GM15510 (cell line): Measurements from ENCODE around the gene ACSL3.

ENCODE experiments used
- POLR2A ChIP-seq: IDR thresholded peaks from 3 replicates; pipeline ENCODE4 v1.6.1; 2011; ENCODE audit warnings: borderline replicate concordance; ENCODE audit not compliant: insufficient read length; ENCODE audit errors: extremely low read depth

The ACSL3 gene

DNA sequence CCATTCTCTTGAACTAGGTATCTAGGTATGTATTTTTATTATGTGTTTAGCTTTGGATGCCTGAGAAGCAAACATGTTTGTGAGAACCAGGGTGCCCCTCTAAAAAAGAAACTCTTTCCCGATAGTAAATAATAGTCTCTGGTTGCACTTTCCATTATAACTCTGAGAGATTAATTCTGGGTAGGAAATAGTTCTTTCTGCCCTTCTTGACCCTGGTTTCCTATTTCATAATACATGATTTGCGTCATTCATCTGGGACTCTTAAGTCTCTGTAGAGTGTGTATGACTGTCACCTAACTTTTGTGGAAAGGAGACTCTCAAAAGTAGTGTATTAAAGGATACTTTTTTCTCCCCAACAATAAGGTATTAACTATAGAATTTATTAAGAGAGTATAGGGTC is 31.5 kb downstream of the ACSL3 start:
- TF ChIP-seq POLR2A: no peak

DNA sequence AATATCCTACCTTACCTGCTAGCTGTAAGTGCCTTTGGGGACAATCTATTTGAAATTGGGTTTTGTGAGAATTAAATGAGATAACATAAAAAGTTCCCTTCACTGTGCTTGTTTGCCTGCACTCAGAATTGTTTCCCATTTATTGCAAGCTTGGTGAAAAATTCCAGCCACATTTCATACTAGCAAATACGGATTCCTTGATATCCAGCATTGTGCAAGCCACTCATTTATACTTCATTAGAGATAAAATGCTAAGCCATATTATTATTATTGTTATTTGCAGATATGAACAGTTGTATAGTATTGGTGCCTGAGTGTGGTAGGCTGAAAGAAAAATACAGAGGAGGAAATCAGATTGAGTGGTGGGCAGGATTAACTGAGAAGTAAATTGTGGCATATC is 31.9 kb downstream of the ACSL3 start:
- TF ChIP-seq POLR2A: no peak

DNA sequence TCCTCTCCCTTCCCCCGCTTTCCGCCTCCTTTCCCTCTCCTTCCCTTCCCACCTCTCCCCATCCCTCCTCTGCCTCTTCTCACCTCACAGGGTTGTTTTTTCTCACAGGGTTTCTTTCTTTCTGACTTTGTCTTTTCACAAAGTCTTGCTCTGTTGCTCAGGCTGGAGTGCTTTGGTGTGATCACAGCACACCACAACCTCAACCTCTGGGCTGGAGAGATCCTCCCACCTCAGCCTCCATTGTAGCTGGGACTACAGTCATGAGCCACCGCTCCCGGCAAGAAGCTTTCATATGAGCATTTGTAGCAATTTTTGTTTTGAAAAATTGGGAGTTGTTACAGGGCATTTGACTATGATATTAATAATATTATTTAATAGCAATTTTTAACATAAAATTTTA is 32.9 kb downstream of the ACSL3 start:
- TF ChIP-seq POLR2A: no peak

DNA sequence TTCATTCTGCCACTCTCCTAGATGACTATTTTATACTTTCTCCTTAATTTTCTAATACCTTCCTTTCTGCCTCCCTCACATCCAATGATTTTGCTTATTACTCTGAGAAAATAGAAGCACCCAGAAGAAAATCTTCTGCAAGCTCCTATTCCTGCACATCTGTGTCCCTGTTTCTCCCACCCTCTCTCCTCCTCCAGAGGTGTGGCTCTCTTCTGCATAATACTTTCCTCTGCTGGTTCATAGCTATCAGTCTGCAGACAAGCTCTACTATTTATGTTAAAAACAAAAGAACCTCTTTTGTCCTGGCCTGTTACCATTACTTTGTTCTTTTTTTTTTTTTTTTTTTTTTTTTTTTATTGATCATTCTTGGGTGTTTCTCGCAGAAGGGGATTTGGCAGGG is 34.3 kb downstream of the ACSL3 start:
- TF ChIP-seq POLR2A: no peak

DNA sequence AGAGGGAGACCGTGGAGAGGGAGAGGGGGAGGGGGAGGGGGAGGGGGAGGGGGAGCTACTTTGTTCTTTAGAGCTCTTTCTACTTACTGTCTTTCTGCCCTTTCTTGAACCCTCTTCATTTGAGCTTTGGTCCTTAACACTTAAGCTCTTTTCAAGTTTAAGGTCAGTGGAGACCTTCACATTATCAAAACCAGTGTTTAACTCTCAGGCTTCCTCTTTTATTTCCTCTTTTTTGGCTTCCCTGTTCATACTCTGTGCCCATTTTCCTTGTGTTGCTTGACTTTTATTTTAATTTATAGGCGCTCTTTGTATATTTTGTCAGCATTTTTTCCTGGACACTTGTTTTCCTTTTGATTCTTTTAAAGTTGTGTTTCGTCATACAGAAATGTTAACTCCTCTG is 37.1 kb downstream of the ACSL3 start:
- no peak for TF ChIP-seq POLR2A

DNA sequence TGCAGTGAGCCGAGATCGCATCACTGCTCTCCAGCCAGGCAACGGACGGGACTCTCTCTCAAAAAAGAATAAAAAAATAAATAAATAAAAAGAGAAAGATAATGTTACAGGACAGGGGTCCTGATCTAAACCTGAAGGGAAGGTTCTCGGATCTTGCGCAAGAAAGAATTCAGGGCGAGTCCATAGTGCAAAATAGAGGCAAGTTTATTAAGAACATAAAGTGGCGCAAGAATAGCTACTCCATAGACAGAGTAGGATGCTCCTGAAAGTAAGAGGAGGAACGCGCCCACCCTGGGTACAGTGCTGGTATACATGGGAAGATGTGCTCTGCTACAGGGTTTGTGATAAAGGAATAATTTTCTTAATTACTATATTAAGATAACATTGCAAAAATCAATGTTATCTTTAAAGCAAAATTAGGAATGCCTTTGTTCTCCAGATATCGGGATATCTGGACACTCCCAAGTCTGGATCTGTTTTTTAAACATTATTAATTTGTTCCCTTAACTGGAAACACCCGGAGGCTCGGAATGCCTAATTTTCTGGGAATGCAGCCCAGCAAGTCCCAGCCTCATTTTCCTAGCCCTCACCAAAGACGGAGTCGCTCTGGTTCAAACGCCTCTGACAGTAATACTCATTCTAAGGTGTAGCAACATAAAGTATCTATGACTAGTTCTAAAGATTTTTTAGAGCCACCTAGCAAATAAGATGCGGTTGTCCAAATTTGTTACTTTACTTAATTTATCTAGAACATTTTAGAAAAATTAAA is 38.8 kb downstream of the ACSL3 start:
- no peak for TF ChIP-seq POLR2A

DNA sequence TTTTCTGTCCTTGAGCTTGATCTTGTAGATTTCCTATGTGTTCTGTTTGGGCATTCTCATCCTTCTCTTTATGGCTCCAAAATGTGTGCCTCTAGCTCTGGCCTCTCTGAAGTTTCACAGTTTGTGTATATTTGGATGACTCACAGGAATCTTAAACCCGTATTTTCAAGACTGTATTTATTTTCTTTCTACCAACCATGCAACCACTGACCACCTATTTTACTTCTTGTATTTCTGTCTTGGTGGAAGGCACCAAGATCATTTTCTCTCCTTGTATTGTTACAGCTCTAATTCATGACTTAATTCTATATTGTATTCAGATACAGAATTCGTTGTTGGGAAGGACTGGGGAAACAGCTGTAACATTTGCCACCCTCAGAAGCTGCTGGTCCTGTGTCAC is 39.5 kb downstream of the ACSL3 start:
- no peak for TF ChIP-seq POLR2A

DNA sequence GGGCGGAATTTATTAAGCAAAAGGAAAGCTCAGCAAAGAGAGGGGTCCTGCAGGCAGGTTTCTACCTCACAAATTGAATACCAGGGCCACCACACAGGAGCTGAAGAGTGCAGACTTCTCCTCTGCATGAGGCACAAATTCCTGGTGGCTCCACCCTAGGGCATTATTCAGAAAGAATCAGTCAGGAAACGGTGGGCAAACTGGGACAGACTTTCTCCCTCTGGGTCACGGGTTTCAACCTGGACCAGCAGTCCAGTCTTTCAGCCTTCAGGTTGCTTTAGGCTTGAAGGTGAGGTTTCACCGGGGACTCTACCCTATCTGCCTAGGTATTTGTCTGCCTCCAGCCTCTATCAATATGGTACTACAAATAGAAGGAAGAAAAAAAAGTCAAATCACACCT is 41.8 kb downstream of the ACSL3 start:
- no peak for TF ChIP-seq POLR2A

DNA sequence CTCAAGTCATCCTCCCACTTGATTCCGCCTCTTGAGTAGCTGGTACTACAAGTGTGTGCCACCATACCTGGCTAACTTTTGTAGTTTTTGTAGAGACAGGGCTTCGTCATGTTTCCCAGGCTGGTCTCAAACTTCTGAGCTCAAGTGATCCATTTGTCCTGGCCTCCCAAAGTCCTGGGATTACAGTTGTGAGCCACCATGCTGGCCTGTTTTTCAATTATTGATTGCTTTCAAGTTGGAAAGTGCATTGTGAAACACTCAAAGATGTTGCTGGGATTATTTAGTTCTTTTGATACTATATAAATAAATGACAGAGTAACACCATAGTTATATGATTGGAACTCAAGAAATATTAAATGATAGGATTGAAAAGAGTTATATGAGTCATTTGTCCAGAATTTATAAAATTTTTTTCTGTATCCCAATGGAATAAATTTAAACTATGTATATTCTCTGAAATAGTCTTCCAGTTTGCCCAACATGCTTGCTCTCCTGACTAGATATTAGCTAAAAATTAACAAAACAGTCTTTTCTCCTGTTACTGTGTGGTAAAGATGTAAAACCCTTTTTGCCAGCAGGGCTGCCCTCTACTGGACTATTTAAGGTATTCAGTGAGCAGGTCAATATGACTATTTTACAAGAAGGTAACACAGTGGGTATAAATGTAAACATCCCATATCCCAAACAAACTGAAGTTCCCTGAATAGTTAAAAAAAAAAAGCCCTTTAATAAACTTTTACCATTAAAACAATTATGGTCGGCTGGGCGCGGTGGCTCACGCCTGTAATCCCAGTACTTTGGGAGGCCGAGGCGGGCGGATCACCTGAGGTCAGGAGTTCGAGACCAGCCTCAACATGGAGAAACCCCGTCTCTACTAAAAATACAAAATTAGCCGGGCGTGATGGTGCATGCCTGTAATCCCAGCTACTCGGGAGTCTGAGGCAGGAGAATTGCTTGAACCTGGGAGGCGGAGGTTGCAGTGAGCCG is 42.7 kb downstream of the ACSL3 start:
- TF ChIP-seq POLR2A: no peak

DNA sequence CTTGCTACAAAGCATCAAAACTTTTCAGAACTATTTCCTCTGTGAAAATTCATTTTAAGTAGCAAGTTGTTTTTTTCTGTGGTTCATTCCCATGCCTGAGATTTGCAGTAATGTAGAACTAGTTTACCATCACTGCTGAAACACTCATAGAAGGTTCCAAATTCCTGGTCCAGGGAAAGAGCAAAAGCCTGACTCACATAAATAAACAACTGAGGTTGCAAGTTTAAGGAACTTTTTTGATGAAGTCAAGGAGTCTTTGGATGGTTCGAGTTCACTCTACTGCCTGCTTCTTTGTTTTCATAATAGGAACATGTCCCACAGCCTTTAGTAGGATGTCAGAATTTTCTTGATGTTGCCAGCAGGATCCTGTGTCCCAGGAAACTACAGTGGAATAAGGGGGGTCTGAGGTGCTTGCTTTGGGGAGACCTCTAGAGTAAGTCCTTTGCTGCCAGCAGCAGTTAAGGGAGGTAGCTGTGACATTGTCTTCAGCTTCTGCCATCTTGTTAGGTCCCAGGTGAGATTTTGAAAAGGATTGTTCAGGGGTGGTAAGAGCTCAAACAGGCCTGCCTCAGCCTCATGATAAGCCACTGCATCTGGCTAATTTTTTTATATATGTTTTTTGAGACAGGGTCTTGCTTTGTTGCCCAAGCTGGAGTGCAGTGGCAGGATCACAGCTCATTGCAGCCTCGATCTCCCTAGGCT is 43.9 kb downstream of the ACSL3 start:
- no peak for TF ChIP-seq POLR2A

DNA sequence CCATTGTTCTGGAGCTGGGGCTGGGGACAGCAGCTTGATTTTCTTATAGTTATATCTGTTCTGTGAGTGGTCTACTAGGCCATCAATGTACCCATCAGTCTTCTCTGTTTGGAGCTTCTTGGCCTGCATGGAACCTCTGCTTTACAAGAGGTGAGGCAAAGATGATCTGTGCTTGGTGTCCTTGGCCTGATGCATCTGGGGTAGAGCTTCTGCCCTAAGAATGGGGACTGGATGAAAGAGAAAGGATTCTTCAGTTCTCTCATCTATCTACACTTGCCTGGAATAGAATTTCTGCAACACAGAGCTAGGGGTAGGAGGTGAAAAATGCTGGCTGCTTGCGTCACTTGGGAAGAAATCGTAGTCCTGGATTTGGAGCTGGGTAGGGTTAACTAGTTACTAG is 46.2 kb downstream of the ACSL3 start:
- no peak for TF ChIP-seq POLR2A

DNA sequence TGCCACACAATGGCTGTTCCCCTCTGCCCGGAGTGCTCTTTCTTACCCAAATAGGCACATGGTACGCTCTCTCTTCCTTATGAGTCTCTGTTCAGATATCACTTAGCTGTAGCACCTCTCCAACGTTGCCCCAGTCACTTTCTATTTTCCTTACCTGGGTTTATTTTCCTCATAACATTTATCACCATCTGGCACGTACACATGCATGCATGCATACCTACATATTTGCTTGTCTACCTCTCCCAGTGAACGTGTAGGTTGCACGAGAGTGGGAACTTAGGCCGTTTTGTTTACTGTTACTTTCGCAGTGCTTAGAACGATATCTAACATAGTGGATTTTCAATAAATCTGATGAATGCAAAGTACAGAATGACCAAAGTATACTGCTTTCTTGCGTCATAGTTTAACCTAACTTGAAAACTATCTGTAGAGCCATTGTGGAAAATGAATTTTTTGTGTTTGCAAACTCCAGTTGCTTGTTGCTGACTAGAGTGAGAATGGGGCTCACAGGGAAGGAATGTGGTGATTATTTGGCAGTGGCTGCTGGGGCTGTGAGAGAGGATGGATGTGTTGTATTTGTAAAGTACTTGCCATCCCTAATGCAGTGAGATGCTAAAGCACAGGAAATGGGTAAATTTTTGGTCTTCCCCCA is 47.1 kb downstream of the ACSL3 start:
- TF ChIP-seq POLR2A: no peak

DNA sequence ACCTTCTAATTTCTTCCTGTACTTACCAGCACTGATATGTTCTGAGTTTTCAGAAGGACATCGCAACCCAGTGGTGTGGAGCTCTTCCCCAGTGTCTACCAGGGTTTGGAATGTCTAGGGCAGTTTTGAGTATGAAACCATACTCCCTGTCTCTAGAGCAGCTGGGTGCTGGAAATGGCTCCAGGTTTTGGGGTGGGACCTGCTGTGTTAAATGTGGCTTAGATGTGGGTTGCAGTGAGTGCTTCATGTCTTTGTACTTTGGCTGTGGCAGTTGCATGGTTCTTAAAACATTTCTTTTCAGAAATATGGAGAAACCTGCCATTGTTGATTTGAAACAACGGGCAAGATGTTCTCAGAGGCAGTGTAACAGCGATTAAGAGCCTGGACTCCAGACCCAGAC is 48.5 kb downstream of the ACSL3 start:
- TF ChIP-seq POLR2A: no peak

DNA sequence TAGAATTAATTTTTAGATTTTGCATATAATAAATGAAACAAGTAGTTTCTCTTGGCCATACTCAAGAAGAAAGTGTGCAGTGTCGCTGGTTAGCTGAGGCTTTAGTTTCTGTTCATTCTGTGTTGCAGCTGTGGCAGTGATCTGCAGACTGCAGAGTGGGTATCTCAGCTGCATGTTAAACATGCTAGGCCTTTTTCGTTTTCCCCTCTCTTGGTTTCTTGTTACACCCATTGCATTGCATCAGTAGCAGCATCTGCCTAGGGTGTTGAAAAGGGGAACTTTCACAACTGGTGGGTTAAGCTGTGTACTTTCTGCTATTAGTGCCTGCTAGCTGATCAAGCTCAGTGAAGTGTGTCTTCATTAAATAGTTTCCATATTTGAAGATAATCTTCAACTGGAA is 51.3 kb downstream of the ACSL3 start:
- no peak for TF ChIP-seq POLR2A

DNA sequence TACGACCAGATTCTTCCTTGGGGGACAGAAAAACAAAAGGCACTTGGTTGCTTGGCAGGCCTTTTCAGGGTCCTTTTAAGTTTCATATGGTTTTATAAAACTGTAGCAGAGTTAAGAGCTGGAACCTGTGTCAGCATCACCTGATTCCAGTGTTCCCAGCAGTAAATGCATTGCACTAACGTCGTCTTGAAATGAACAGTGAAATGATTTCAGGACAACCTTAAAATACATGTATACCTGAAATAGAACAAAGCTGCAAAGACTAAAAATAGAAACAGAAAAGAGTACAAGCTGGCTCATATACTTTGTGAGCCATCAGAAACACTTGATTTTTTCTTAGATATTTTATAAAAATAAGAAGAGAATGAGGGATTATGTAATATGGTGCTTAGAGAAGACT is 51.9 kb downstream of the ACSL3 start:
- TF ChIP-seq POLR2A: no peak
